ENCODE results near the gene COA6.

Gene COA6

GRCh38 chr1:234327577-234328164, 45.6 kb upstream of the COA6 start:
- no peak overlapping the region for H3K4me3 ChIP-seq (ENCODE audit: severe bottlenecking)
- no peaks in the 10 kb centered on the region for H3K9me3 ChIP-seq (ENCODE audit: severe bottlenecking)
- no peaks in the 10 kb centered on the region for H3K36me3 ChIP-seq (ENCODE audit: low read depth)
- H3K27me3 ChIP-seq (ENCODE audit: insufficient read depth, poor library complexity, severe bottlenecking) = no peaks in the 10 kb centered on the region
- H3K27ac ChIP-seq (ENCODE audit: poor library complexity, severe bottlenecking) = no peak overlapping the region
- ATAC-seq (ENCODE audit: low read depth) (no peak), DNase-seq (ENCODE audit: low spot score) (no peak)
- TF ChIP-seq CTCF (IDR thresholded peaks at IDR 0.05; ENCODE audit: poor library complexity, severe bottlenecking) = no peak
- no peaks in the 10 kb centered on the region for H3K4me1 ChIP-seq (ENCODE audit: insufficient read depth, poor library complexity, severe bottlenecking)

- Histone ChIP-seq H3K36me3 (ENCODE audit: low read depth) (no peaks in the 10 kb centered on the region), H3K9me3 (ENCODE audit: severe bottlenecking) (no peaks in the 10 kb centered on the region), H3K27me3 (ENCODE audit: insufficient read depth, poor library complexity, severe bottlenecking) (no peaks in the 10 kb centered on the region), H3K4me3 (ENCODE audit: severe bottlenecking) (no peak overlapping the region), H3K27ac (ENCODE audit: poor library complexity, severe bottlenecking) (no peak overlapping the region), H3K4me1 (ENCODE audit: insufficient read depth, poor library complexity, severe bottlenecking) (no peaks in the 10 kb centered on the region)
- ATAC-seq (ENCODE audit: low read depth) = no peak
- DNase-seq (ENCODE audit: low spot score) = no peak
- no peak for TF ChIP-seq CTCF (IDR thresholded peaks at IDR 0.05; ENCODE audit: poor library complexity, severe bottlenecking)
These were observed 42.4 kb upstream of the COA6 start for GRCh38 chr1:234330843-234331215.

- DNase-seq (ENCODE audit: low spot score) (no peak), ATAC-seq (ENCODE audit: low read depth) (no peak)
- TF ChIP-seq CTCF (IDR thresholded peaks at IDR 0.05; ENCODE audit: poor library complexity, severe bottlenecking) = no peak
- H3K27ac ChIP-seq (ENCODE audit: poor library complexity, severe bottlenecking) = no peak overlapping the region
- no peak overlapping the region for H3K4me3 ChIP-seq (ENCODE audit: severe bottlenecking)
- H3K9me3 ChIP-seq (ENCODE audit: severe bottlenecking) = no peaks in the 10 kb centered on the region
- H3K27me3 ChIP-seq (ENCODE audit: insufficient read depth, poor library complexity, severe bottlenecking) = no peaks in the 10 kb centered on the region
- no peaks in the 10 kb centered on the region for H3K36me3 ChIP-seq (ENCODE audit: low read depth)
- no peaks in the 10 kb centered on the region for H3K4me1 ChIP-seq (ENCODE audit: insufficient read depth, poor library complexity, severe bottlenecking)
These were observed 41.7 kb upstream of the COA6 start for GRCh38 chr1:234331507-234331906.

GRCh38 chr1:234336359-234336758, 36.9 kb upstream of the COA6 start:
- TF ChIP-seq CTCF (IDR thresholded peaks at IDR 0.05; ENCODE audit: poor library complexity, severe bottlenecking) = no peak
- Histone ChIP-seq H3K4me3 (ENCODE audit: severe bottlenecking) (no peak overlapping the region), H3K4me1 (ENCODE audit: insufficient read depth, poor library complexity, severe bottlenecking) (no peaks in the 10 kb centered on the region), H3K27me3 (ENCODE audit: insufficient read depth, poor library complexity, severe bottlenecking) (no peaks in the 10 kb centered on the region), H3K36me3 (ENCODE audit: low read depth) (no peaks in the 10 kb centered on the region), H3K9me3 (ENCODE audit: severe bottlenecking) (no peaks in the 10 kb centered on the region), H3K27ac (ENCODE audit: poor library complexity, severe bottlenecking) (no peak overlapping the region)
- DNase-seq (ENCODE audit: low spot score) (no peak), ATAC-seq (ENCODE audit: low read depth) (no peak)

- ATAC-seq (ENCODE audit: low read depth) (no peak), DNase-seq (ENCODE audit: low spot score) (no peak)
- H3K4me1 ChIP-seq (ENCODE audit: insufficient read depth, poor library complexity, severe bottlenecking) = no peaks in the 10 kb centered on the region
- H3K4me3 ChIP-seq (ENCODE audit: severe bottlenecking) = no peak overlapping the region
- no peaks in the 10 kb centered on the region for H3K9me3 ChIP-seq (ENCODE audit: severe bottlenecking)
- no peaks in the 10 kb centered on the region for H3K36me3 ChIP-seq (ENCODE audit: low read depth)
- no peak for TF ChIP-seq CTCF (IDR thresholded peaks at IDR 0.05; ENCODE audit: poor library complexity, severe bottlenecking)
- H3K27me3 ChIP-seq (ENCODE audit: insufficient read depth, poor library complexity, severe bottlenecking) = no peaks in the 10 kb centered on the region
- H3K27ac ChIP-seq (ENCODE audit: poor library complexity, severe bottlenecking) = no peak overlapping the region
These were observed 36.0 kb upstream of the COA6 start for GRCh38 chr1:234337233-234337632.
